HL-60/S4 (cell line): ENCODE data around the gene TGFBRAP1.

Experiments used
- in situ Hi-C: fragments of 300-500 bp; cut with MboI; formaldehyde crosslinking; loops from 2 replicates; pipeline ENCODE4 v1.14.3; 2022; ENCODE audit warnings: low sequenced_read_pairs

TGFBRAP1 gene

DNA sequence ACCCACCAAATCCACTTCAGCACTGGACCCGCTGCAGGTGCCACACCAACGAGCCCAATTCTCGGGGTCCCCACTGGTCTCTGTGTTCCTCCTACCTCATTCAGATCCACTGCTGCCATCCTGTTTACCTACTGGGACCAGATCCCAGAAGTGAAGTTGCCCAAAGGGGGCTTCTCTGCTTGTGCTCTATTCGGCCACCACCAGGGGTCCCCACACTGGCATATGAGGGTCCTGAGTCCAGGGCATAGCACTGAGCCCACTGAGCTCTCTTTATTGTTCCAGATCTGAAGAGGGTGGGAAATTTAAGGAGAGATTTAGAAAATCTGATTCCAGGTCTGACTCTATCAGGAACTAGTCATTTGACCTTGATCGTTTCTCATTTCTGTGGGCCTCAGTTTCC, 85.6 kb downstream of the TGFBRAP1 start:
- in situ Hi-C loops: no loop called here

DNA sequence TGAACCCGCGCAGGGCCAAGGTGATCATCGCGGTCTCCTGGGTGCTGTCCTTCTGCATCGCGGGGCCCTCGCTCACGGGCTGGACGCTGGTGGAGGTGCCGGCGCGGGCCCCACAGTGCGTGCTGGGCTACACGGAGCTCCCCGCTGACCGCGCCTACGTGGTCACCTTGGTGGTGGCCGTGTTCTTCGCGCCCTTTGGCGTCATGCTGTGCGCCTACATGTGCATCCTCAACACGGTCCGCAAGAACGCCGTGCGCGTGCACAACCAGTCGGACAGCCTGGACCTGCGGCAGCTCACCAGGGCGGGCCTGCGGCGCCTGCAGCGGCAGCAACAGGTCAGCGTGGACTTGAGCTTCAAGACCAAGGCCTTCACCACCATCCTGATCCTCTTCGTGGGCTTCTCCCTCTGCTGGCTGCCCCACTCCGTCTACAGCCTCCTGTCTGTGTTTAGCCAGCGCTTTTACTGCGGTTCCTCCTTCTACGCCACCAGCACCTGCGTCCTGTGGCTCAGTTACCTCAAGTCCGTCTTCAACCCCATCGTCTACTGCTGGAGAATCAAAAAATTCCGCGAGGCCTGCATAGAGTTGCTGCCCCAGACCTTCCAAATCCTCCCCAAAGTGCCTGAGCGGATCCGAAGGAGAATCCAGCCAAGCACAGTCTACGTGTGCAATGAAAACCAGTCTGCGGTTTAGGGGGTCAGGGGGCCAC, 87.1 kb downstream of the TGFBRAP1 start:
- in situ Hi-C loops: no loop called here

DNA sequence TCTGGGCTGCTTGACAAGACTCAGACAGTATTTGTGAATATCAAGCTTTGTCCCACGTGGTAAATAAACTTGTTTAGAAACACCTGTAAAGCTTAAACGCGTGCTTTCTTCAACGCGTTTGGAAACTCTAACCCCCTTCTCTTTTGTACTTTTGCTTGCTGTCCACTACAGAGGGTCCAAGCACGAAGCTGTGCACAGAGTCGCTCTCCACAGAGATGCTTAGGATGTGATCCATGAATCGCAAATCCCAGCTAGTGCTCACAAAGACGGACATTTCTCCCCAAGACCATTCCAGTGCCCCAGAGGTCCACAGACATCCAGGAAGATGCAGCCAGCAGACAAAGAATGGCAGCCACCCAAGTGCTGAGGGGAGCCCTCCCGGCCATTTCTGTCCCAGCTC, 88.1 kb downstream of the TGFBRAP1 start, which contains the start of gene GPR45:
Gene GPR45 (plus strand): TSS at position 301 of the 400 bp plus-strand sequence. CDS start 116 bp downstream, outside the sequence.
- in situ Hi-C loops: no loop called here

DNA sequence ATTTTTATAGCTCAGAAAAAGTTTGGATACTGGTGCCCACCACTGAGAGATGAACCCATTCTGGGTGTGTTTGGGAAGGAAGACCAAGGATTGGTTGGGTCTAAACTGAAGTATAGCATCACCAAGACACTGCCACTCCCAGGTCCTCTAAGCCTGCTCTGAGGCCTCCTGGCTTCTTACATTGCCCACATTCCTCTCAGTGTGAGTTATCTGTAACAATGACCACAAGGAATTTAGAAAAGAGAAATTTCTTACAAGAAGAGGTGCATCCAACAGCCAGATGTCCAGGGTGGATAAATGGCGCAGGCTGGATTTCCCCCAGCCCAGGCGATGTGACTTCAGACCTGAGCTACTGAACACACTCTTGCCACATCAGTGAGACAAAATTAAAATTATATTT, 89.6 kb downstream of the TGFBRAP1 start:
- in situ Hi-C loops: loop anchor here (10.0 kb wide), 1 partner anchor 125 kb away; no protein-coding TSS in a partner anchor

DNA sequence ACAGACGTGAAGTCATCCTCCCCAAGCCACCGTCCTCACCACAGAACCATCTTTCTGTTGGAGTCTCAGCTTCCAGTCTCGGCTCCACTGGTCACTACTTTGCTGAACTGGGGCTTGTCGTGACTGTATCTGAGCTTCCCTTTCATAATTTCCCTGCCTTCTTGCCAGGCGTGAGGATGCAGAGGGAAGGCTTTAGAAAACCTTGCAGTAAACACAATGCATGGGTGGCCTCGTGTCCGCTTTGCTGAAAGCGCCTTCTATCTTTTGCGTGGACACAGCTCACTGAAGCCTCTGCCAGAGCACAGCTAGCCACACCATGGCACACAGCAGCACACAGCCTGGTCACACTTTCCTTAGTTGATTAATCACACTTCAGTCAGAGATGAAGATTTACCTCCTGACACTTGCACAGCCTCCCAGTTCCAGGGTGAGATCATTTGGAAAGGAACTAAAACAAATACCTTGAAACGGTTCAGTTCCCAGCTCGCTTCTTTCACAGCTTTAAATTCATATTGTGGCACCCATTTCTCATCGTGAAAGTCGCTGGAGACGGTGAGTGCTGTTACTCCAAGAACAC, 90.8 kb downstream of the TGFBRAP1 start:
- in situ Hi-C loops: loop anchor here (10.0 kb wide), 1 partner anchor 124 kb away; no protein-coding TSS in a partner anchor

DNA sequence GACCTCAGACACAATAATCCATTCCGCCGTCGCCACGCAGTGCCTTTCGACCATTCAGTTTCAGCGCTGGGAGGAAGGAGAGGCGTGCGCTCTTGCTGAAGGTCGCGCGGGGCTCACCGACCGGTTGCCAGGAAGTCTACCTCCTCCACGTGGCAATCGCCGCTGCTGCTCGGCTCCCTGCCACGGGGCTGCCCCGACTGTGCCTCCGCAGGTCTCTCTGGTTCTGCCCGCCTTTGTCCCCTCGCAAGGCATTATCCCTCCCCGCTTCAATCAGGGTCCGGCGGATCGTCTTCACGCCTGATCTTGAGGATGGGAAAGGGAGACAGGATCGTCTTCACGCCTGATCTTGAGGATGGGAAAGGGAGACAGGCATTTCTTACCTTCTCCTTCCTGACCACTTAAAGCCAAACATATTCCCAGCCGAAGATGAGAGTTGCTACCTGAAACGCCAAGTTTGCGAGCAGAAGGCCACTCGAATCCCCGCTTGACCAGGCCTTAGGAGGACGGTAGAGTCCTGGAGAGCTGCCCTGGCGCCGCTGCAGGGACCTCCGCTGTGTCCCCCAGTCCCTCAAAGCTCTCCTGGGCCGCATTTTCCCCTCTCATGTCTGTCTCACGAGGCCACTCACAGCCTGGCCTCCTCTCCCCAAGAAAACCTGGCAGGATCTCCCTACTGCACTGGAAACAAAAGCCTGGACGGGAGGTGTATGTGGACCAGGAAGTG, 92.3 kb downstream of the TGFBRAP1 start:
- in situ Hi-C loops: loop anchor here (10.0 kb wide), 1 partner anchor 122 kb away; no protein-coding TSS in a partner anchor

DNA sequence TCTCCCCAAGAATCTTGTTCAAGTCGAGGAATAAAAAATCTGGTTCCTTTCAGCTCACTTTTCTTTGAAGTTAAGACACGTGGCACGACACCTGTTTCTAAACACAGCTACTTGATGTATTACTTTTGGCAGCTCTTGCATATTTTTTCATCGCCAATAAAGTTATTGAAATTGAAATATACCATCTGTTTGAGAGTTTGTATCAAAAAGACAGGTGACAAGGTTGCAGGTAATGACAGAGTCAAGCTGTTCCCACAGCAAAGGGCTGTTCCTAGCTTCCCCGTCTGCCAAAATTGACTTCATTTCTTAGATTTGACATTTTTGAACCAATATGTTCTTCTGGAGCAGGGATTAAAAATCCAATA, 93.5 kb downstream of the TGFBRAP1 start:
- in situ Hi-C loops: loop anchor here (10.0 kb wide), 1 partner anchor 121 kb away; no protein-coding TSS in a partner anchor

DNA sequence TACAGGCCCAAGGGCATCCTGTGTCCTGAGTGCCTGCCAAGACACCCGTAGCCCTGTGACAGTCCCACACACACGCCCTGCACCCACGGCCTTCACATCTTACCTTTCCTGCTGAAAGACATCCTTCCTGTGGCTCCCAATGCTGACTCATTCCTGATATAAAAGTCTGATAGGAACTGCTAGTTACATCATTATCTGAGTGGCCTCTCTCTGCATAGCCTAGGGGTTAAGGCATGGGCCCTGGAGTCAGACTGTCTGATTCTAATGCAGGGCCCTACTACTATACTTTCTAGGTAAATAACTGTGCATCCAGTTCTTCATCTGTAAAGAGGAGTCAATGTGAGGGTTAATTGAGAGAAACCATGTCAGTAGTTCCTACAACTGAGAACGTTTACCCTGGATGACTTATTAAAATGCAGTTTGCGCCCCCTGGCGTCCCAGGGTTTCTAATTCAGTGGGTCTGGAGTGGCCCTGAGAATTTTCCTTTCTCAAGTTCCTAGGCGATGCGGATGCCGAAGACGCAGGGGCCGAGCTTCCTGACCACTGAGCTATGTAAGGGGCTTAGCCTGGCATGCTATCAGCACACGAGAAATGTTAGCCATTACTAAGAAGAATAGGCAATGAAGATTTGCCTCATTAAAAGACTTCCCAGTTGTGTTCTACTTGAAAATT, 94.0 kb downstream of the TGFBRAP1 start:
- in situ Hi-C loops: loop anchor here (10.0 kb wide), 1 partner anchor 121 kb away; no protein-coding TSS in a partner anchor

DNA sequence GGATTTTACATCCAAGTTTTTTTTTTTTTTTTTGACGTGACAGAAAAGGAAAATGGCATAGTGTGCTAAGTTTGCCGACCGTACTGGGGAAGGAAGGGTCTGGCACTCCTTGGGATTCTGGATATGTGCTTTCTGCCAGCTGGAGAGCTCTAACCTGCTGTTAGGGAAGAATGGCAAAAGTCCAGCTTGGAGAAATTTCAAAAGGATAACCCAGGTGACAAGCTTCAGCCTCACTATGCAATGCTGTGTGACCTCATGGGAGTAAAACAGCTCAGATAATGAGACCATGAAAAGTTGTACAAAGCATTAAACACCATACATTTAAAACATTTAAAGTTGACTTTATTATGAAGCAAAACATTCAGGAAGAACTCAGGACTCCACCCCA, 98.3 kb downstream of the TGFBRAP1 start:
- in situ Hi-C loops: loop anchor here (10.0 kb wide), 1 partner anchor 116 kb away; no protein-coding TSS in a partner anchor

DNA sequence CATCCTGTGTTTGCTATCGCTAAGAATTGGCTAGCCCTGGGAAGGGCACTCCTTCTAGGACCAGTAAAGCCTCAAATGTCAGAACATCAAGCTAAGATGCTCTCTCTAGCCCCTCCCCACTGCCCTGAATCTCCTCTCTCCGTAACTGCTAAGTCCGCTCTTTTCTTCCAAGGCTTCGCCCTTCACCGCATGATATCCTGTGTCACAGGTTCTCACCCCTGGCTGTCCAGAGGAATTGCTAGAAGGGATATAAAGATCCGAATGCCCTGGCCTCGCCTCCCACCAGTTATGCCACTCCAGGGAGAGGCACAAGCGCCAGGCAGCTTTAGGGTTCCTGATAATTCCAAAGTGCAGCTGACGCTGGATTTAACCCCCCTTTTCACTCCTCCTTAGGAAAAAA, 105.1 kb downstream of the TGFBRAP1 start:
- in situ Hi-C loops: no loop called here

DNA sequence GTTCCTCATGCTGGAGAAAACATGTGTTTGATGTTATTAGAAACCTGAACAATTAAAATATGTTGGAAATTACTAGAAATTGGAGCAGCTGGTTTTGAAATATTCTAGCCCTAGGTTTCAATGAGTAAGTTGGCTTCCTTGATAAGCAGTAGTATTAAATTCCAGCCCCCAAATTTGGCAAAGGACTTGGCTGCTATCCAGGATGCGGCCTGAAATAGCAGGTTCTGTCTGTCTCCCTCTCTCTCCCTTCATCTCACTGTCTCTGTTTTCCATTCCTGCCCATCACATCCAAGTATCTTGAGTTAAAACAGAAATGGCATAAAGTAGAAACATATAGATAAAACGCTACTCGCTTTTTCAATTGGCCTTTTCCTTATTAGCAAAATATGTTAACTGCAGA, 108.9 kb downstream of the TGFBRAP1 start:
- in situ Hi-C loops: no loop called here

DNA sequence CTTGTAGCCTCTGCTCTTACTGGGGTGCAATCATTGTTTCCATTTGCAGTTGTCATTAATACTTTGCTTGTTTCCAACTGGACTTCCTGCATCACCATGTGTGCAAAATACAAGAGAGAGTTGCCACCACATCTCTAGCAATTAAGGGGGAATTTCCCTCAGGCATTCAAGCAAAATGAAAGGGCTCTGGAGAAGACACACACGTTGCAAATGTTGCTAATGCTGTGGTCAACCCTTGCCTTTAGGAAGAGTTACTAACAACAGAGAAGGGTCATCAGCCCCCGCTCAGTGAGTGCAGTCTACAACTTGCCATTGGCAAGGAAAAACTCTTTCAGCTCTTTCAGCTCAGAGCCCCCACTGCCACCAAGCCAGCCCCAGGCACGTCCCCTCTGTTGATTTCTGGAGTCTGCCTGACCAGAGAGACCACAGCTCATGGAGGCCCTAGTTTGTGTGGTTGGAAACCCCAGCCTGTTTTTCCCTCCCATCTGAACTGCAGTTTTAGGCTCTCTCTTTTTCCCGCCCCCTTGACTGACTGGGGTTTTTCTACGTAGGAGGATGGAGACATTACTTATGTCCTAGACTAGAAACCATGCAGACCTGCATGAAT, 113.8 kb downstream of the TGFBRAP1 start:
- in situ Hi-C loops: no loop called here
